GM12892 (cell line): ENCODE measurements around the gene LAMTOR4.
"Not testable (repeated sequence)": the region's sequence is repeated elsewhere in the genome, so short reads cannot be mapped to it uniquely, and the experiment has no call there.

Experiments
- DNase-seq: peaks from one replicate; pipeline ENCODE4 v3.0.0; 2011; ENCODE audit not compliant: insufficient read length
- FAIRE-seq: peaks from 2 replicates; lab custom pipeline; 2011; peaks lifted over from hg19 to GRCh38; lab: Jason Lieb, UNC
- POLR2A ChIP-seq: IDR thresholded peaks from 2 replicates; pipeline ENCODE4 v1.6.1; 2011; ENCODE audit warnings: low read depth, low read length, control low read depth
- POLR2AphosphoS5 ChIP-seq: IDR thresholded peaks from 2 replicates; pipeline ENCODE4 v1.6.1; 2011; ENCODE audit warnings: low read depth, low read length, control low read depth
- TAF1 ChIP-seq: IDR thresholded peaks from 2 replicates; pipeline ENCODE4 v1.6.1; 2011; ENCODE audit warnings: low read depth, mild to moderate bottlenecking, control low read depth, low read length, borderline replicate concordance

Gene LAMTOR4

DNA sequence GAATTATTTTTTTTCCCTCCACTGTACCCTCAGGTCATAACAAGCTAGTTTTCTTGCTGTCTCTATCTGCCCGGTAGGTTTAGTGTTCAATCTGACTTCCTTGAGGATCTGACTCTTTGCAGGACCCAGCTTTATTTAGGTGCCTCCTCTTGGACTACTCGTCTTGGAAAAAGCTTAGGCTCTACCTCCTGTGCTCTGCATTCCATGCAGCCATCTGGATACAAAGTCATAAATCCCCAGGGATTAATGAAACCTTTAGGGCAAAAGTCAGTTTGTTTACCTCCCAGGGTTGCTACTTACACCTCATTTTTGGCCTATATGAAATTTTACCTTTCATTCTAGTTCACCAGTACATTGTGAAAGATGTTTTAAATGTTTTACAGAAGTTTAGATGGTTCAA, 37.0 kb downstream of the LAMTOR4 start:
- DNase-seq (no peak), FAIRE-seq (no peak)
- TF ChIP-seq POLR2A (no peak), TAF1 (no peak)

DNA sequence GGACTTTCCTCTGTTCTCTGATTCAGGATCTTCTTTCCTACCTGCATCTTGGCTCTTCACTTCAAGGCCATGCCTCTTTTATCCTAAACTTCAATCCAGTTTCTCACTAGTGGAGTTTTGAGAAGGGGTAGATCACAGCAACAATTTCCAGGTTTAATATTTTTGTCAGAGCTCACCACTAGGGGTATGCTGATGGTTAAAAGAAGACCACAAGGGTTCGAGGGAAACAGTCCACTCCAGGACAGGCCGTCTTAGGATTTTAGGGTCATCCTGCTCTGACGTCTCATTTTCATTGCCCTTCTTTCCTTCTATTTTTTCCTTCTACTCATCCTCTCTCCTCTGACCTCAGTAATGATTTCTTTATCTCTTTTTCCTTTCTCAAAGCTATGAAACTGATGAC, 40.3 kb downstream of the LAMTOR4 start:
- no peak for FAIRE-seq
- no peak for DNase-seq
- TF ChIP-seq POLR2A (no peak), TAF1 (no peak), POLR2AphosphoS5 (no peak)

DNA sequence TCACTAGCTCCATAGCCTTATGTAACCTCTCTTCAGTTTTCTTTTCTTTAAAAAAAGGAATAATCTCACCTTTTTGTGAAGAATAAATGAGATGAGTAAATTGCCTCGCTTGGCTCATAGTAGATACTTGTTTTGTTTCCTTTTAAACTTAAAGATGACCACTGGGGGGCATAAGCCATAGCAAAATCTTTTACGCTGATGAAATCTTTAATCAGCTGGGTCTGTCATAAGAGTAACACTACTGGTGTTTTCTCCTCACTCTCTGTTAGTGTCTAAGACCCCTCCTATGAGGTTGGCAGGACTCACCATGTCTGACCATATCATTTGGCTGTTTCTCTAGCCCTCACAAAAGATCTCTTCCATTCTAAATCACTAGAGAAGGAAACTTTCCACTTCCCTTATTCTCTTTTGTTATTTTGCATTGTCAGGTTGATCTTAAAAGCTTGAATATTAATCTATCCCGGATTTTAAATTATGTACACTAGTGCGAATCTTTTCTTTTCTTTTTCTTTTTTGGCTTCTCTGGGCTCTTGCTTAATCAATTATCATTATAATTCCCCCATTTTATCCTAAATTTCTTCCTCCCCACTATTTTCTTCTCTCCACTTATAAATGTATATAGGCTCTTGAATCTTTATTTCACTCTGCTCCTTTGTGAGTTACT, 41.5 kb downstream of the LAMTOR4 start:
- DNase-seq (no peak), FAIRE-seq (peak; percentile 61)
- TF ChIP-seq POLR2AphosphoS5, result no peak
- TF ChIP-seq POLR2A, result no peak
- TF ChIP-seq TAF1, result no peak

DNA sequence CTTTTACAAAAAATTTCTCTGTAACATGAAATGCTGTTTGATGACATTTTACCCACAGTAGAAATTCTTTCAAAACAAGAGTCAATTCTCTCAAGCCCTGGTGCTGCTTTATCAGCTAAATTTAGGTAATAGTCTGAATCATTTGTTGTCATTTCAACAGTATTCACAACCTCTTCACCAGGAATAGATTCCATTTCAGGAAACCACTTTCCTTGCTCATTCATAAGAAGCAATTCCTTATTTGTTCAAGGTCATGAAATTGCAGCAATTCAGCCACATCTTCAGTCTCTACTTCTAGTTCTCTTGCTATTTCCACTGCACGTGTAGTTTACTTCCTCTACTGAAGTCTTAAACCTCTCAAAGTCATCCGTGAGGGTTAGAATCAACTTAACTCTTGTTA, 43.1 kb downstream of the LAMTOR4 start:
- no peak for TF ChIP-seq TAF1
- no peak for TF ChIP-seq POLR2A
- no peak for TF ChIP-seq POLR2AphosphoS5
- DNase-seq (no peak), FAIRE-seq (peak; percentile 73)

DNA sequence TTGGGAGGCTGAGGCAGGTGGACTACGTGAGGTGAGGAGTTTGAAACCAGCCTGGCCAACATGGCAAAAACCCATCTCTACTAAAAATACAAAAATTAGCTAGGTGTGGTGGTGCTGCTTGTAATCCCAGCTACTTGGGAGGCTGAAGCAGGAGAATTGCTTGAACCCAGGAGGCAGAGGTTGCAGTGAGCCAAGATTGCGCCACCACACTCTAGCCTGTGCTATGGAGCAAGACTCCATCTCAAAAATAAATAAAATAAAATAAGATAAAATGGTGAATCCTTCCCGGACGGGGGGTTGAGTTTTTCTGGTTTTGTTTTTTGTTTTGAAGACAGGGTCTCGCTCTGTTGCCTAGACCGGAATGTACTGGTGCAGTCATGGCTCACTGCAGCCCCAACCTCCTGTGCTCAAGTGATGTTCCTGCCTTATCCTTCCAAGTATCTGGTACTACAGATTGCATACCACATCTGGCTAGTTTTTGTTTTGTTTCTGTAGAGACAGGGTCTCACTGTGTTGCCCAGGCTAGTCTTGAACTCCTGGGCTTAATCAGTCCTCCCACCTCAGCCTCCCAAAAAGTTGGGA, 43.7 kb downstream of the LAMTOR4 start:
- DNase-seq, FAIRE-seq: not testable (repeated sequence)

DNA sequence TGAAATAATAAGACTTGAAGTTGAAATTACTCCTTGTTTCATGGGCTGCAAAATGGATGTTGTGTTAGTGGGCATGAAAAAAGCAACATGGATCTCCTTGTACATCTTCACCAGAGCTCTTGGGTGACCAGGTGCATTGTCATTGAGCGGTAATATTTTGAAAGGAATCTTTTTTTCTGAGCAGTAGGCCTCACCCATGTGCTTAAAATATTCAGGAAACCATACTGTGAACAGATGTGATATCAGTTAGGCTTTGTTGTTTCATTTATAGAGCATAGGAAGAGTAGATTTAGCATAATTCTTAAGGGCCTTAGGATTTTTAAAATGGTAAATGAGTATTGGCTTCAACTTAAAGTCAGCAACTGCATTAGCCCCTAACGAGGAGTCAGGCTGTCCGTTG, 44.3 kb downstream of the LAMTOR4 start:
- DNase-seq (no peak), FAIRE-seq (no peak)
- TF ChIP-seq POLR2A (no peak), TAF1 (no peak), POLR2AphosphoS5 (no peak)

DNA sequence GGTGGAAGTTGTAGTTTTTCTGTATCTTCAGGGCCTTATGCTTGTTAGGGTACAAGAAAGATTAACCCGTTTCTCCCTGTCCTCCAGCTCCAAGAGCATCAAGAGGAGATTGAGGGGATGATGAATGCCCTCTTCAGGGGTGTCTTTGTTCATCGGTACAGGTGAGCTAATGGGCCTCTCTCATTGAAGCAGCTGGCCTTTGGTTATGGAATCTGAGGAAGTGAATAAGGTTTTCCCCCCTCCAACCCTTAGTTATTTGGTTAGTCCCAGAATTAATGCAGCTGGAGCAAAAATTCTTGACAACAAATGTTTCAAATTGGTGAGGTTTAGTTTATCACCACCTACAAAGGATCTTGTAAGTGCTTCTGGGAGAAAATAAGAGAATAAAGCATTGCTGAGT, 46.5 kb downstream of the LAMTOR4 start:
- DNase-seq (no peak), FAIRE-seq (no peak)
- TF ChIP-seq POLR2A (no peak), TAF1 (no peak), POLR2AphosphoS5 (no peak)

DNA sequence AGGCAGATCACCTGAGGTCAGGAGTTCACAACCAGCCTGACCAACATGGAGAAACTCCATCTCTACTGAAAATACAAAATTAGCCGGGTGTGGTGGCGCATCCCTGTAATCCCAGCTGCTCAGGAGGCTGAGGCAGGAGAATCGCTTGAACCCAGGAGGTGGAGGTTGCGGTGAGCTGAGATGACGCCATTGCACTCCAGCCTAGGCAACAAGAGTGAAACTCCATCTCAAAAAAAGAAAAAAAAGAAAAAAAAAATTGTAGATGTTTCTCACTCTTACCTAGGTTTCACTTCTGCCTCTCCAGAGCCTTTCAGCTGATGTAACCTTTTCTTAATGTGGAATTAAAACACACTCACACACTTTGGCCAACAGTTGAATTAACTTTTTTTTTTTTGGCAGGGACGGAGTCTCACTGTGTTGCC, 47.2 kb downstream of the LAMTOR4 start:
- not testable (repeated sequence) for FAIRE-seq, DNase-seq

DNA sequence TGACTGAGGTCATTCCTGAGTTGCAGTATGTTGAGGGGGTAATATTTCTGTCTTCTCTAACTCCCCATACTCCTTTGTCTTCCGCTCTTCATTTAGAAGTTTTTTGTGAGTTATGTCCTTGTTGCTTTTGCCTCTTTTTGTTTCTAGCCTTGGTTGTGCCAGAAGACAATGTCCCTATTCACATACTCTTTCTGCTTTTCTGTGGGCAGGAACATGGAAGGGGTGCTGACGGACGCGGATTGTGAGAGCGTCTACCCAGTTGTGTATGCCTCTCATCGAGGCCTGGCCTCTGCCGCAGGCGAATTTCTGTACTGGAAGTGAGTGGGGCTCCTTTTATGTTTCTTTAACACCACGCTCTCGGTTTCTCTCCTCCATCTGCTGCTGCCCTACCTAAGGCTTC, 49.5 kb downstream of the LAMTOR4 start:
- TF ChIP-seq TAF1 (no peak), POLR2A (no peak), POLR2AphosphoS5 (no peak)
- FAIRE-seq, result no peak
- no peak for DNase-seq

DNA sequence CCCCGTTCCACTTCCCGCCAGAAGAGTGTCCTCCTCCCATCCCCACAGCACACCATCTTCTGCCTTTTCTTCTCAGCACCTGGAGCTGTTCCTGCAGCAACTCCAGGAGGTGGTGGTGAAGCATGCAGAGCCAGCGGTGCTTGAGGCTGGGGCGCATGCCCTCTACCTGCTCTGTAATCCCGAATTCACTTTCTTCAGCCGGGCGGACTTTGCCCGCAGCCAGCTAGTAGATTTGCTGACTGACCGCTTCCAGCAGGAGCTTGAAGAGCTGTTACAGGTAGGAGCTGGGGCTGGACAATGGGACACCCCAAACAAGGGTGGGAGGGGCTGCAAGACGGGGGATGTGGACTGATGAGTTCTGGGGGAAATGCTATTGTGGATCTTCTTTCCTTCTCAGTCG, 52.0 kb downstream of the LAMTOR4 start:
- no peak for FAIRE-seq
- no peak for TF ChIP-seq TAF1
- TF ChIP-seq POLR2A, result no peak
- no peak for TF ChIP-seq POLR2AphosphoS5

More for the DNA sequence above, 52.0 kb downstream of the LAMTOR4 start:
- DNase-seq, result no peak
